GM12801 (cell line): ENCODE measurements around the gene TCEAL4.

Source experiments
- TF ChIP-seq, protein P1 (sequence below): IDR thresholded peaks from one replicate; pipeline ENCODE4 v1.5.1; 2011; ENCODE audit warnings: control low read depth; ENCODE audit not compliant: insufficient read length; ENCODE audit errors: extremely low read depth

Gene TCEAL4

DNA sequence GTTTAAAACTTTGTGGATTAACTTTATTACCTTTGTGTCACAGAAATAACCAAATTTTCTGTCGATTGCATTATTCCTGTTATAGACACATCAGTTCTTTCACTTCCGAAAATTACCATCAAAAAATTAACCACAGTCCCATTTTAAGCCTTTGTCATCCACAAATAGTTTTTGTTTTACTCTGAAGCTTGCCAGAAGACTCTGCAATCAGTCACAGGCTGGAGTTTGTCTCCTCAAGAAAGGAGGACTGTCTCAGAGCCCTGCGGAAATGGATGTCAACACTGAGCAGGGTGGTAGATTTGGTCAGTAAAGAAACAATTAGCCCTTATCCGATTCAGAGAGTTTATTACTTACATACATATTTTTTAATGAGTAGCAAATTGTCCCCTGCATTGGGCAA, 20.1 kb upstream of the TCEAL4 start:
- TF ChIP-seq, protein P1, sequence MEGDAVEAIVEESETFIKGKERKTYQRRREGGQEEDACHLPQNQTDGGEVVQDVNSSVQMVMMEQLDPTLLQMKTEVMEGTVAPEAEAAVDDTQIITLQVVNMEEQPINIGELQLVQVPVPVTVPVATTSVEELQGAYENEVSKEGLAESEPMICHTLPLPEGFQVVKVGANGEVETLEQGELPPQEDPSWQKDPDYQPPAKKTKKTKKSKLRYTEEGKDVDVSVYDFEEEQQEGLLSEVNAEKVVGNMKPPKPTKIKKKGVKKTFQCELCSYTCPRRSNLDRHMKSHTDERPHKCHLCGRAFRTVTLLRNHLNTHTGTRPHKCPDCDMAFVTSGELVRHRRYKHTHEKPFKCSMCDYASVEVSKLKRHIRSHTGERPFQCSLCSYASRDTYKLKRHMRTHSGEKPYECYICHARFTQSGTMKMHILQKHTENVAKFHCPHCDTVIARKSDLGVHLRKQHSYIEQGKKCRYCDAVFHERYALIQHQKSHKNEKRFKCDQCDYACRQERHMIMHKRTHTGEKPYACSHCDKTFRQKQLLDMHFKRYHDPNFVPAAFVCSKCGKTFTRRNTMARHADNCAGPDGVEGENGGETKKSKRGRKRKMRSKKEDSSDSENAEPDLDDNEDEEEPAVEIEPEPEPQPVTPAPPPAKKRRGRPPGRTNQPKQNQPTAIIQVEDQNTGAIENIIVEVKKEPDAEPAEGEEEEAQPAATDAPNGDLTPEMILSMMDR: no peak

DNA sequence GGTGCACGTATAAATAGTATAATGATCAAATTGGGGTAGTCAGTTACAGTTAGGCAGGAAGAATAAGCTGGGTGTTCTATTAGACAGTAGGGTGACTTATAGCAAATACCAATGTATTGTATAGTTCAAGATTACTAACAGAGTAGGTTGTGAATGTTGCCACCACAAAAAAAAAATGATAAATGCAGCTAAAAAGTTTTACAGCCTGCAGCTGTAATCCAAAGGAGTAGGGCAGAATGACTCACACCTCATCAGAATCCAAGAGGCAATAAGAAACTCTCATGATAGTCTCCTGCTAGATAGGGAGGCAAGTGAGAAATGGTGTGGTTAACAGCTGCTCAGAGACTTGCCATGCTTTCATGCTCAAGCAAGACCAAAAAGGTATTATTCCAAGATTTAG, 19.6 kb upstream of the TCEAL4 start:
- TF ChIP-seq, protein P1: no peak

DNA sequence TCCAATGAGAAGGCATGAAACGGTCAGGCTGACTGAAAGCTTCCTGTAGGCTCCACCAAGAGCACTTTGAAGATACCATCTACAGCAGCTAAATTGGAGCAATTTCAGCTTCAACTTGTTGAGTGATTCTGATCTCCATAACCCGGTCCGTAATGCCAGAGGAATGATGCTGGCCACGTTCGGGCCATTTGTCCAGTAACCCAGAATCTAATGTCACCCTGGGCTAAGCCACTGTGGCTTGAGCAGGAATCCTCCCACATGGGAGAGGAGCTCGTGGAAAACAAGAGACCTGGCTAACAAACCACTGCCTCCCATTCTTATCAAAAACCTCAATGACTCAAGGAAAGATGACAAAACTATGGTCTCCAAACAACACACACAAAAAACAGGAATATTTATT, 14.2 kb upstream of the TCEAL4 start:
- TF ChIP-seq, protein P1: no peak

DNA sequence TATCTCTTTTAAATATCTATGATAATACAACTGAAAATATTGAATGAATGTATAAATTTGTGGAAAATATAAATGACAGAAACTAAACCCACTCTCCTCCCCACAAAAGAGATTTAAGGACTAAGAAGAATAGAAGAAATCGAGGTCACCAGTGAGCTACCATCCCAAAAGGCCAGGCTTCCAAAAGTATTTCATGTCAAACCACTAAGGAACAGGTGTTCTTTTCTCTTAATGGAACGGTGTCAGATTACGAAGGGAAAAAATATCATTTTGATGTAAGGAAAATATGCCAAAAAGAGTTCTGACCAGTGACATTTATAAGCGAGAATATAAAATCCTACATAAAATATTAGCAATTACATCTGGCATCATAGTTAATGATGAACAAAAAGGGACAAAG, 13.6 kb upstream of the TCEAL4 start:
- TF ChIP-seq, protein P1: no peak

DNA sequence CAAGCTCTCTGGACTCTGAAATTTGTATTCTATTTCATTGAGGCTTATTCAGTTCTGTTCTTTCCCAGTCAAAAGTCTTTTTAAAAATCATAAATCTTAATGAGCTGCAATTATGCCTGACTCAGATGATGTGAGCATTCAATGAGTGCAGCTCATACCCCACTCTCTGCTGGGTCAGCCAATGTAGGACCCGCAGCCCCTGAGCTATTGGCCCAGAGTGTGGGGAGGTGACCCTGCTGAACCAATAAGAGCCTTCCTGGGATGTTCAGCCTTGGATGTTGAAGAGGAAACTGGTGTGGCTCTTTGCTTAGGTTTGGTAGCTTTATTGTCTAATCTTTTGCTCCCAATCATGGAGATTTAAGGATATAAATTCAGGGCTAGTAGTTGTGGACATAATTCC, 12.1 kb upstream of the TCEAL4 start:
- TF ChIP-seq, protein P1: no peak

DNA sequence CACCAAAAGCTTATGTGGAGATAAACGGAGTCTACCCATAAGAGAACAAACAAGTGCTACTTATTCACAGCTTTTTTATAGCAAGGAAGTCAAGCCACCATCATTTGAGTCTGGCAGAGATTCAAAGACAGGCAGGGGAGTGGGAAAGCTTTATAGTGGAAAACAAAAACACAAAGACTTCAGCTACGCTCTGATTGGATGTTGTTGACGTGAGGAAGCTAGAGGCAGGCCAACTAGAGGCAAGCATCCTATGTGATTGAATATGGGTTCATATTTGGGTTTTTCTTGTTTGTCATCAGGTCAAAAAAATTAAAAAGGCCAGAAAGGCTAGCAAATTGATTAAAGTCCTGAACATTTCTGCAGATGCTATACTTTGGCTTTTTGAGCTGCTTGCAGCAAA, 719 bp upstream of the TCEAL4 start:
- TF ChIP-seq, protein P1: no peak

DNA sequence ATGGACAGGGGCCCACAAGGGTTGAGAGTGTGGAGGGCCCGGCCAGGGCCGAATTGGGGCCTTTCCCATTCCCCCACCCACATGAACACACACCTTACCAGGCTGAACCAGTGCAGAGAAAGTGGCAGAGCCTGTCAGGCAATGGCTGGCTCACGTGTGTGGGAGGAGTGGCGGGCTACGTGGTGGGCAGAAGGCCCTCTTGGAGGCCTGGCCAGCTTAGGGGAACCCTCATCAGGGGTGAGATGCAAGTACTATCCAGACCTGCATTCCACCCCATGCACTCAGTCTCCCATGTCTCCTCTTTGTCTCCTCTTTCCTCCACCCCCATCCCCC, 965 bp downstream of the TCEAL4 start:
- TF ChIP-seq, protein P1: no peak

DNA sequence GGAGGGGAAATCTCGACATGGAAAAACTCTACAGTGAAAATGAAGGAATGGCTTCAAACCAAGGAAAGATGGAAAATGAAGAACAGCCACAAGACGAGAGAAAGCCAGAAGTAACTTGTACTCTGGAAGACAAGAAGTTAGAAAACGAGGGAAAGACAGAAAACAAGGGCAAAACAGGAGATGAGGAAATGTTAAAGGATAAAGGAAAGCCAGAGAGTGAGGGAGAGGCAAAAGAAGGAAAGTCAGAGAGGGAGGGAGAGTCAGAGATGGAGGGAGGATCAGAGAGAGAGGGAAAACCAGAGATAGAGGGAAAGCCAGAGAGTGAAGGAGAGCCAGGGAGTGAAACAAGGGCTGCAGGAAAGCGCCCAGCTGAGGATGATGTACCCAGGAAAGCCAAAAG, 1.3 kb downstream of the TCEAL4 start:
- TF ChIP-seq, protein P1: no peak
